ENCODE measurements around the gene ARHGAP5.
"Not testable (repeated sequence)": the region's sequence is repeated elsewhere in the genome, so short reads cannot be mapped to it uniquely, and the experiment has no call there.

Gene ARHGAP5

GRCh38 chr14:32110548-32110896 is 33.4 kb downstream of the ARHGAP5 start:
- DNase-seq: no peak

- DNase-seq: no peak
Observed at GRCh38 chr14:32121536-32121935, 44.4 kb downstream of the ARHGAP5 start.

DNA sequence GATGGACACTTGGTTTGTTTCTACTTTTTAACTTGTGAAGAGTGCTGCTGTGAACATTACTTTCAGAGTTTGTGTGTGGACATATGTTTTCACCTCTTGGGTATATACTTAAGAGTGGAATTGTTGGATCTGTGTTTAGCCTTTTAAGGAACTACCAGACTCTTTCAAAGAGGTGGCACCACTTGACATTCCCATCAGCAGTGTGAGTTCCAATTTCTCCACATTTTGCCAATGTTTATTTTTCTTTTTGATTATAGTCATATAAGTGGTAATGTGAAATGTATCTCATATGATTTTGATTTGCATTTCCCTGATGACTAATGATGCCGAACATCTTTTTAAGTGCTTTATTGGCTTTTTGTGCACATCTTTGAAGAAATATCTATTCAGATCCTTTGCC is 44.8 kb downstream of the ARHGAP5 start:
- no peak for DNase-seq

- DNase-seq: not testable (repeated sequence)
Observed at GRCh38 chr14:32126899-32127730, 50.0 kb downstream of the ARHGAP5 start.

GRCh38 chr14:32127731-32128654 is 50.9 kb downstream of the ARHGAP5 start:
- not testable (repeated sequence) for DNase-seq

DNA sequence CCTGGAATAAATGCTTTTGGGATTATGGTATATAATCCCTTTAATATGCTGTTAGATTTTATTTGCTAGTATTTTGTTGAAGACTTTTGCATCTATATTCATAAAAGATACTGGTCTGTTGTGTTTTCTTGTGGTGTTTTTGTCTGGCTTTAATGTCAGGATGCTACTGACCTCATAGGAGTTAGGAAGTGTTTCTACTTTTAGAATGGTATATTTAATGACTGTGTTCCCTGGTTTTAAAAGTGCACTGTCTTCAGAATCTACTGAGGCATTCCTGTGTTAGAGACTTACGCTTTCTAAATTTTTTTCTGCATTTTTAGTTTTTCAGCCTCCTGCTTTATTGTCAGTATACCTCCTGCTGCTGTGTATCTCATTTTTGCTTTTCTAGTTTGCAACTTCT is 51.6 kb downstream of the ARHGAP5 start:
- no peak for DNase-seq

- DNase-seq: no peak
Observed at GRCh38 chr14:32129124-32129523, 52.0 kb downstream of the ARHGAP5 start.

DNA sequence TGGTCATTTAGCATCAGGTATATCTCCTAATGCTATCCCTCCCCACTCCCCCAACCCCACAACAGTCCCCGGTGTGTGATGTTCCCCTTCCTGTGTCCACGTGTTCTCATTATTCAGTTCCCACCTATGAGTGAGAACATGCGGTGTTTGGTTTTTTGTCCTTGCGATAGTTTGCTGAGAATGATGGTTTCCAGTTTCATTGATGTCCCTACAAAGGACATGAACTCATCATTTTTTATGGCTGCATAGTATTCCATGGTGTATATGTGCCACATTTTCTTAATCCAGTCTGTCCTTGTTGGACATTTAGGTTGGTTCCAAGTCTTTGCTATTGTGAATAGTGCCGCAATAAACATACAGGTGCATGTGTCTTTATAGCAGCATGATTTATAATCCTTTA is 54.6 kb downstream of the ARHGAP5 start:
- not testable (repeated sequence) for DNase-seq

GRCh38 chr14:32134448-32135097 is 57.5 kb downstream of the ARHGAP5 start:
- DNase-seq: no peak

DNA sequence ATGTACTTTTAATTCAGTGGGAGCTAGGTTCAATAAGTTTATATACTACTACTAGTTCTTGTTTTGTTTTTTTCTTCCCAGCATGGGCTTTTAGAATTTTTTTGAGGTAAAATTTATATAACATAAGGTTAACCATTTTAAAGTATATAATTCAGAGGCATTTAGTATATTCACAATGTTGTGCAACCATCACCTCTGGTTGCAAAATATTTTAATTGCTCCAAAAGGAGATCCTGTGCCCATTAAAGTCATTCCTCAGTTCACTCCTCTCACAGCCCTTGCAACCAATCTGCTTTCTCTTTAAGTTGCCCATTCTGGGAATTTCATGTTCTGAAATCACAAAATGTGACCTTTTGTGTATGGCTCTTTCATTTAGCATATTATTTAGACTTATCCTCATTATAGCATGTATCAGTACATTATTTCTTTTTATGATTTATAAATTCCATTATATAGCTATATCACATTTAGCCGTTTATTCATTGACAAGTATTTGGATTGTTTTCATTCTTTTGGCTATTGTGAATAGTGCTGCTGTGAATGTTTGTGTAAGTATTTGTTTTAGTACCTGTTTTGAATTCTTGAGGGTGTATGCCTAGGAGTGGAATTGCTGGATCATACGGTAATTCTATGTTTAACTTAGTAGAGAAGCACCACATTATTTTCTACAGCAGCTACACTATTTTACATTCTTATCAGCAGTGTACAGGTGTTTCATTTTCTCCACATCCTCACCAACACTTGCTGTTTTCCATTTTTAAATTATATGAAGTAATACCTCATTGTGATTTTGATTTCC is 59.1 kb downstream of the ARHGAP5 start:
- no peak for DNase-seq

- no peak for DNase-seq
Observed at GRCh38 chr14:32137313-32137712, 60.2 kb downstream of the ARHGAP5 start.

- no peak for DNase-seq
Observed at GRCh38 chr14:32137892-32138291, 60.8 kb downstream of the ARHGAP5 start.

- DNase-seq: no peak
Observed at GRCh38 chr14:32142341-32142740, 65.2 kb downstream of the ARHGAP5 start.

GRCh38 chr14:32142754-32143437 is 65.8 kb downstream of the ARHGAP5 start:
- no peak for DNase-seq

DNA sequence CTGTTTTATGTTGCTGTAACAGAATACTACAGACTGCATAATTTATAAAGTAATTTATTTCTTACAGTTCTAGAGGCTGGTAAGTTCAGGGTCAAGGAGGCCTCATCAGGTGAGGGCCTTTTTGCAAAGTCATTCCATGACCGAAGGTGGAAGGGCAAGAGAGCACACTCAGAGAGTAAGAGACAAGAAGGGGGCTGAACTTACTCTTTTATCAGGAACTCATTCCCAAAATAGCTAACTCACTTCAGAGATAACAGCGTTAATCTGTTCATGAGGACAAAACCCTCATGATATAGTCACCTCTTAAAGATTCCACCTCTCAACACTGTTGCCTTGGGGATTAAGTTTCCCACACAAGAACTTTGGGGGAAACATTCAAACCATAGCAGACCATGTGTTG is 73.3 kb downstream of the ARHGAP5 start:
- no peak for DNase-seq

DNA sequence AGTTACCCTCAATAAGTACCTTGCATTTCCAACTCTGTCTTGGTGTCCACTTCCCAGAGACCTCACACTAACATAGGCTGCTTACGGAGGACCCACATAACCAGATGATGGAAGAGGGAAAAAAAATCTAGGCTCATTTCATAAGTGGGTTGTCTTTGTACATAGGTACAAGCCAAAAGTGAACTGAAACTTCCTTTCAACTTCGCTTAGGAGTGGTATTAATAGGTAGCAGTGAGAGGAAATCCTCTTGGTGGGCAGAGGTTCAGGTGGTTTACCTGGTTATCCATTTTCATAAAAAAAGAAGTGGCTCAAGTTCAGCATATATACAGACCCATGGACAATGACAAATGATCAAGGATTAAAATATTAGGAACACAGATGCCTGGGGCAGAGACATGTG is 88.9 kb downstream of the ARHGAP5 start:
- no peak for DNase-seq

- no peak for DNase-seq
Observed at GRCh38 chr14:32166924-32167323, 89.8 kb downstream of the ARHGAP5 start.

- DNase-seq: no peak
Observed at GRCh38 chr14:32167907-32168306, 90.8 kb downstream of the ARHGAP5 start.

DNA sequence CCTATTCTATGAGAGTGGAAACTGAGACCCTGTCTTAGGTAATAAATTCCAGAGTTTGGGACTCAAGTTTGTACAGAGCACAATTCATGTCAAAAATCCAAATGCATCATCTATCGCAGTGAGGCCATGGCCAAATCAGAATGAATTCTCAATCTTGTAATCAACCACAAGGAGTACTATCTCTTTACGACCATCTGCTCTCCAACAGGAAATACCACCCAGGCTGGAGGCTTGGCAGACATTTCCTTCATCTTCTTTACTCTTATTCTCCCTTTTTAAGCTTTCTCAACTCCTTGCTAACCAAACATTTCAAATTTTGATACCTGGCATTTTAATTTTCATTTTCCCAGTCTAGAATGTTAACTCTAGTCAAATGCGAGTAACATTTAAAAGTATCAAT is 92.1 kb downstream of the ARHGAP5 start:
- no peak for DNase-seq

GRCh38 chr14:32171469-32171868 is 94.4 kb downstream of the ARHGAP5 start:
- no peak for DNase-seq

DNA sequence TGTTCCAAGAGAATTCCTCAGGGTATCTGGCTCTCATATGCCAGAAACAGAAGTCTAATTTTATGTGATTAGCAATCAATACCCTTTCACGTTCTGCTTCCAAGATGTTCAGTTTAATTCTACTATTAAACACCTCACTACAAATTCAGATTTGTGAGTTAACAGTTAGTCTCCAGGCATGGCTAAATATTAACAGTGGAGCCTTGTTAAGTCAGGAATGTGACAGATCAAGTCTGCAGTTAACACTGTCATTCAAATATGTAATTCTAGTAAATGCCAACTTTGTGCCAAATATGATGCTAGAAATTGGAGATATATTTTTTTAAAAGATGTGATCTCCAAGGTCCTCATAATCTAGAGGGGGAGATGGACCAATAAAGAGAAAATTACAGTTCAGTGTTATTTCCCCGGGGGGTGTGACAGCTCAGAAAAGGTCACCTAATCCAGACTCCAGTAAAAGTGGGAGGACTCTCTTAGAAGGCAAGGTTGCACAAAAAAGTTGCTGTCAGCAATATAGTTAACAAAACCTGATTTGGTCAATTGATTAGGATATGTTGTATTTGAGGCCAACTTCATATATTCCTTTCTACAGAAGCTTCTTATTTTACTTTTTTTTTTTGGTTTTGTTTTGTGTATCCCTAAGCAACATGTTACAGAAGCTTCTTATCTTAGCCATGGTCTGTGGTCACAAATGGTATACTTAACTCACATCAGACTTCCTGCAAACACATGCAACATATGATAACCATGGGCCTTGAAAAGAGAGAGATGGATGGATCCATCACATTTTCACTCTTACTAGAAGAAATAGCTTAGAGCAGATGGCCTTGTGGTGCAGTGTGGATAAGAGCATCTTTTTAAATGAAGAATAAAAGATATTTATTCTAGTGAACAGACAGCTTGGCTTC is 106.3 kb downstream of the ARHGAP5 start:
- no peak for DNase-seq

Data from stimulated activated CD4-positive, alpha-beta T cell treated with anti-CD3 and anti-CD28 coated beads, Interleukin-2, amount 100 ng/mL, for 24 hours (primary cell).